ENCODE data around the gene POMT2.
"Not testable (repeated sequence)": the region's sequence is repeated elsewhere in the genome, so short reads cannot be mapped to it uniquely, and the experiment has no call there.

POMT2 gene

DNA sequence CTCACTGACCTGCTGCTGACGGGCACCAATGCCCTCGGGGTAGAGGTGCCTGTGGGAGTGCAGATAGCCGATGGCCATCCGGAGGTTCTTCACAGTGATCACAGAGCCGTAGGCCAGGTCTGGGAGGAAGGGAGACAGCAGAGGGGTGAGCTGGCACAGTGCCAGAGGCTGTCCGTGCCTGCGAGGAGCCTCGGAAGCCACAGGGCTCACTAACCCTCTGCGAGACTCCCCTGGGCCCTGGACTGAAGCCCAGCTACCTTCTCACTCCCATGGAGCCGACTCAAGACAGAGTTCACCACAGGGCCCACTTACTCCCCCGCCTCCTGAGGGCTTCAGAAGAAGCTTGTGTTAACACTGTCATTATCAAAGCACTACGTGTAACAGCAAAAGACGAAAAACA, 24.5 kb downstream of the POMT2 start:
- no peak for TF ChIP-seq CTCF (IDR thresholded peaks at IDR 0.05; ENCODE audit: low read depth, low read length, missing control alignments)
- H3K4me3 ChIP-seq (ENCODE audit: low read depth, low read length): no peak overlapping the region
- peaks cover 12% of the 10 kb centered on the region for H3K36me3 ChIP-seq (replicated peaks)
- H3K27ac ChIP-seq: no peak overlapping the region
- DNase-seq: no peak
- H3K27me3 ChIP-seq (replicated peaks): no peaks in the 10 kb centered on the region
- in situ Hi-C loops (cut with HindIII; ENCODE audit: low pct_ligation_motif_present, low sequenced_read_pairs): no loop called here

GRCh38 chr14:77290705-77291104, 30.0 kb downstream of the POMT2 start:
- in situ Hi-C loops (cut with HindIII; ENCODE audit: low pct_ligation_motif_present, low sequenced_read_pairs): no loop called here
- H3K27ac ChIP-seq: no peak overlapping the region
- TF ChIP-seq CTCF (IDR thresholded peaks at IDR 0.05; ENCODE audit: low read depth, low read length, missing control alignments): peak; percentile 40
- H3K27me3 ChIP-seq (replicated peaks): no peaks in the 10 kb centered on the region
- peaks cover under 1% of the 10 kb centered on the region for H3K36me3 ChIP-seq (replicated peaks)
- H3K4me3 ChIP-seq (ENCODE audit: low read depth, low read length): no peak overlapping the region
- peak; percentile 55 for DNase-seq

DNA sequence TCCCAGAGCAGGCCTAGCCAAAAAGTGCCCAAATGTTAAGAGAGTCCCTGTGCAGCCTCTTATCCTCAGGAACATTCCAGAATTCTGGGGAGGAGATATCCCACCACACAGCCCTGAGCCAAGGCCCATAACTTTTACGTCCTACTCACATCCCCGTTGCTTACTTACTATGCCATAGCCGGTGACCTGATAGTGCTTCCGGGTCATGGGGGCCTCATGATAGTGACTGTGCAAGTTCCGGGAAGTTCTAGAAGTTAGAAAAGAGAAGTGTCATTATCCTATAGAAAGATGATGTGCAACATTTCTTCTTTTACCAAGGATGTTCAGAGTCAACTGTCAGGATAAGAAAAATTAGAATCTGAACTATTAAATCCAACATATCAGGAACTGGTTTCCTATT, 34.1 kb downstream of the POMT2 start:
- DNase-seq: no peak
- no peak for TF ChIP-seq CTCF (IDR thresholded peaks at IDR 0.05; ENCODE audit: low read depth, low read length, missing control alignments)
- no peaks in the 10 kb centered on the region for H3K27me3 ChIP-seq (replicated peaks)
- in situ Hi-C loops (cut with HindIII; ENCODE audit: low pct_ligation_motif_present, low sequenced_read_pairs): no loop called here
- H3K4me3 ChIP-seq (ENCODE audit: low read depth, low read length): no peak overlapping the region
- no peak overlapping the region for H3K27ac ChIP-seq
- H3K36me3 ChIP-seq (replicated peaks): peaks cover 13% of the 10 kb centered on the region

- in situ Hi-C loops (cut with HindIII; ENCODE audit: low pct_ligation_motif_present, low sequenced_read_pairs): no loop called here
- Histone ChIP-seq H3K4me3 (ENCODE audit: low read depth, low read length) (no peak overlapping the region), H3K27ac (no peak overlapping the region), H3K36me3 (replicated peaks) (peaks cover 13% of the 10 kb centered on the region), H3K27me3 (replicated peaks) (no peaks in the 10 kb centered on the region)
- DNase-seq: no peak
- TF ChIP-seq CTCF (IDR thresholded peaks at IDR 0.05; ENCODE audit: low read depth, low read length, missing control alignments): no peak
Measured at GRCh38 chr14:77284466-77284865, 36.2 kb downstream of the POMT2 start.

DNA sequence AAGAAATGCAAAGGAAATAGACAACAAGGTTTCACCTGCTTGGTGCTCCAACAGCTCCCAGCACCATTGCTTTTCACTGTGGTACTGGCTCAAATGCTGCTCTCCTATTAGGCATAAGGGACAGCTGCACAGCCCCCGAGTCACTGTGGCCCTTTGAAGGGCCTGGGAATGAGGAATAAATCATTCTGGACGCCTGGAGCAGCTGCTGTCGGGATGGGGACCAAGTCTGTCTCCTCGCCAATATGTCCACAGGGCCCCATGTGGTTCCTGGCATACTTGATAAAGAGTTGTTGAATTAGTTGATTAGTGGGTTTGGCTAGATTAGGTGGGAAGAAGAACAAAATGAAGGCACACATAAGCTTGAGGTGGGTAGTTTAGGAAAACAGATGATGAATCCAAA, 36.6 kb downstream of the POMT2 start:
- no peaks in the 10 kb centered on the region for H3K27me3 ChIP-seq (replicated peaks)
- in situ Hi-C loops (cut with HindIII; ENCODE audit: low pct_ligation_motif_present, low sequenced_read_pairs): no loop called here
- no peak overlapping the region for H3K4me3 ChIP-seq (ENCODE audit: low read depth, low read length)
- H3K36me3 ChIP-seq (replicated peaks): peaks cover 13% of the 10 kb centered on the region
- no peak overlapping the region for H3K27ac ChIP-seq
- DNase-seq: no peak
- TF ChIP-seq CTCF (IDR thresholded peaks at IDR 0.05; ENCODE audit: low read depth, low read length, missing control alignments): no peak

DNA sequence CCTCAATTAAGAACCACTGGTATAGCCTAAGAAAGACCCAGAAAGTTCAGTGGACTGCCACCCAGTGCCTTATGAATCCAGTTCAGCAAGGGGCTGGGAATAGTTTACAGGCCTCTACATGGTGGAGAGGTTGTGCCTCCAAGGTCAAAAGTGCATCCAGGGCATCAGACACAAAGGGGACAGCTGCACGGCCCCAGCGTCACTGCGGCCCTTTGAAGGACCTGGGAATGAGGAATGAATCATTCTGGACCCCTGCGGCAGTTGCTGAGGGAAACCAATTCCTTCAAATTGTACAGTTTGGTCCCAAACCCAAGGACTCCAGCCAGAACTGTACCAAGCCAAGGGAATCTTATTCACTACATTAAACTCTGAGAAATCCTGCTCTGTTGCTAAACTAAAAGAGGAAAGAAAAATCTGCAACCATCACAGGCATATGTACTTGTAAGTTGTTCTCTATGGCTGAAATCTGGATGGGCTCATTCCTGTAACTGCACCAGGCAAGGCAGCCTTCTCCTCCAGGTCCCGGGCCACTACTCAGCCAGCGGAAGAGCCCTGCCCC, 38.8 kb downstream of the POMT2 start:
- no peak for DNase-seq
- H3K27me3 ChIP-seq (replicated peaks): no peaks in the 10 kb centered on the region
- no peak overlapping the region for H3K4me3 ChIP-seq (ENCODE audit: low read depth, low read length)
- H3K36me3 ChIP-seq (replicated peaks): peaks cover 16% of the 10 kb centered on the region
- no peak overlapping the region for H3K27ac ChIP-seq
- in situ Hi-C loops (cut with HindIII; ENCODE audit: low pct_ligation_motif_present, low sequenced_read_pairs): no loop called here
- no peak for TF ChIP-seq CTCF (IDR thresholded peaks at IDR 0.05; ENCODE audit: low read depth, low read length, missing control alignments)

DNA sequence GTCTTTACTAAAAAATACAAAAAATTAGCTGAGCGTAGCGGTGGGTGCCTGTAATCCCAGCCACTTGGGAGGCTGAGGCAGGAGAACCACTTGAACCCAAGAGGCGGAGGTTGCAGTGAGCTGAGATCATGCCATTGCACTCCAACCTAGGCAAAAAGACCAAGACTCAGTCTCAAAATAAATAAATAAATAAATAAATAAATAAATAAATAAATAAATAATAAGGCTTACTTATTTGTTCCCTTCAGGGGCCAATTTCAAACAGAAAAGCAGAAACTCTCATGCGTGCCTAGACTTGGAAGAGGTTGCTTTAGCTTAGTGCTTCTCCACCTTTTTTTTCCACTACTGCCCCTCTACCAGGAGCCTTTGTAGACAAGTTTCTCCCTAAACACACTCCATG, 39.8 kb downstream of the POMT2 start:
- H3K27ac ChIP-seq; DNase-seq; H3K27me3 ChIP-seq (replicated peaks); in situ Hi-C loops (cut with HindIII; ENCODE audit: low pct_ligation_motif_present, low sequenced_read_pairs); H3K4me3 ChIP-seq (ENCODE audit: low read depth, low read length): not testable (repeated sequence)
- H3K36me3 ChIP-seq (replicated peaks): peaks cover 16% of the 10 kb centered on the region
